ENCODE results near the gene GSTA1.
"Not testable (repeated sequence)": the region's sequence is repeated elsewhere in the genome, so short reads cannot be mapped to it uniquely, and the experiment has no call there.

GSTA1 gene

DNA sequence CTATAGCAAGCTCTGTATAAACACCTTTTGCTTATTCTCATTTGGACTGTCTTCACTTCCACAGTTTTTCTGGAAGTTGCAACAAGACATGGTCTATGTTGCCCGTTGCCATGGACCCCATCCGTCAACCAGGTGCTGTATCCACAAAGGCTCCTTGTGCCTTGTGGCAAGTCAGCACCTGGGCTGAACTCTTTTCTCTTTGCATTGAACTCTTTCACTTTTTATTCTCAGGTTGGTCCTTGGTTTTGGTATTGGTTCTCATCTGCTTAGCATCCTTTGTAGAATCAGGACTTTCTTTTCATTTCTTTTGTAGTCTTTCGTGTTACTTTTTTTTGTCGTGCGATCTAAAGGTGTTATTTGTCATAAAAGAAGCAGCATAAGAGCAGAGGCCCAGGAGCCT, 5.0 kb upstream of the GSTA1 start:
- no peak for DNase-seq (ENCODE audit: low read depth)

DNA sequence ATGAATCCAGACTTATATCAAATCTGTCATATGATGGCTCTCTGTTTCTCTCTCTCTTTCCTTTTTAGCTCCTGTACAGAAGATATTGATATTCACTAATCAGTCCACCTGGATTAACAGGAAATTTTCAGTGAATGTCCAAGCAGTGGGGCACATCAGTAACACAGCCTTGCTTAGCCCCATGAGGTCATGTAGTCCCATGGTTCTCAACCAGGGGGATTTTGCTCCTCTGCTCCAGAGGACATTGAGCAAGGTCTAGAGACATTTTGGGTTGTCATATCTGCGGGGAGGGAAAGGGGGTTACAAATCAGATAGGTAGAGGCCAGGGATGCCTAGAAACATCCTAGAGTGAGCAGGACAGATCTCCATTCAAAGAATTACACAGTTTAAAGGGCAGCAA, 810 bp downstream of the GSTA1 start:
- DNase-seq (ENCODE audit: low read depth) = no peak

DNA sequence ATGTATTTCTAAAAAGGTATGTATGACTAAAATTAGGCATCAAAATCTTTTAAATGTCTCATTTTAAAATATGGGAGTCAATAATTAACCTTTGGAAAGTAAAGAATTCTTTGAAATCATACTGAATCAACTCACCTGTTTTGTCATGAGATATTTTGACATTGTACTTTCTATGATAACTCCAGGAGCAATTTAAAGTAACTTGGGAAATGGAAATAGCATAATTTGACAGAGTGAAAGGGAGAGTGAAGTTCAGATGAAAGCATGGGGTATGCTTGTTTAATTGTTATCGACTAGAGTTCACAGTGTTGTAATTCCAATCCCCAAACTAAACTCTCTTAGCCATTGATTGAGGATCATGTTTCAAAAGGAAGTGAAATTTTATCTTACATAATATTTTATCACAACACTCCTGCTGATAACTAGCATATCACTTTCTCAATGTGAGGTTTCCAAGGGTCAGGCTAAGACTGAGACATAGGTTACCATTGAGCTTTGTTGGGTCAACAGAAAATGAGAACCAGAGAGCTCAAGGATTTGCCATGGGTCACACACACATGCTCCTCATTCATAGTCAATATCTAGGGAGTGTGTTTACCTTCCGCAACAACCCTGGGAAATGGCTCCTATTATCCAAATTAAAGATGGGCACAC, 2.3 kb downstream of the GSTA1 start:
- no peak for DNase-seq (ENCODE audit: low read depth)

DNA sequence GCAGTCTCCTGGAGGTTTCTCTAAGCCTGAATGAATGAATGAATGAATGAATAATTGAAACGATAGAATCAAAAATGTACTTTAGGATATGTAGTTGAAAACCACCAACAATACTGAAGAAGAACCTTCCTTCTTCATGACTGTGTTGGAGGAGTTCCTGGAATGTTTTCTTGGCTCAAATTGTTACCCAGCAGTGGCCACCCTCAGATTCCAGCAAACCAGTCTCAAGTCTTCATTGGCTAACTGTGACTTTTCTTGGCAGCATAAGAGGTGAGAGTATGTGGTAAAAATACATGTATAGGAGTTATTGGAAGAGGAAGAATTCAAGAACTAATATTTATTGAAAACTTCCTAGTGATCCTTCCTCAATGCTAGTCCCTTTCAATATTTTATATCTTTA, 4.3 kb downstream of the GSTA1 start:
- DNase-seq (ENCODE audit: low read depth) = not testable (repeated sequence)

DNA sequence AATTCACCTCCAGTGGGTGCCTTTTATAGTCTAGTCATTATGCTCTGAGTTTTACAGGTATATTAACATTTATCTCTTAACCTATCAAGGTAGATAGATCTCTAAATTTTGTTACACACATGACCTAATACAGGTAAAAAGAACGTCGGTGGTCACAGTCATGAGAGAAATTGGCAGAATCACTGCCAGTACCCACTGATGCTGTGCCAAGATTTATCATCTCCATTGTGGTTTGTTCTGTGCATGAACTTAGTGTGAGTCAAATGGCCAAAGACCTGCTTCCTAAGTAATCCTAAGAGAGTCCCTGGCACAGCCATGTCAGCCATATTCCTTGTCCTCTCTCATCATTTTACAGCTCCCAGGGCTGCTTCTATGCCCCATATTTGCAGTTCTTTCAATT, 9.2 kb downstream of the GSTA1 start:
- not testable (repeated sequence) for DNase-seq (ENCODE audit: low read depth)

DNA sequence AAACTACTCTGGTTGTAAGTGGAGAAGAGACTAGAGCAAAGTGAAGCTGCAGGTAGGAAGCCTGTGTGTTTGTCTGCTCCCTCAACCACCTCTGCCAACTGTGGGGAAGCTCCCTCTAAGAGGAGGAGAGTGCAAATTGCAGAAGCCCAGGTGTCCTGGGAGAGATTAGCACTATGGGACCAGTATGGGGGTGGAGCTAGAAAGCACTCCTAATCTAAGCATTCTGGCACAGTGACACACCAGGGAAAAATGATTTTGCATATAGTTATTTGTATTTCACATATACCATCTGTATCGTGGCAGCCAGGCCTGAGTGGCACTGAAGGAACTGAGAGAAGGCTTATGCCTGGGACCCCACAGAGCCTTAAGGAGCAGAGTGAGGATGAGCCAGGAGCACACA, 12.8 kb downstream of the GSTA1 start:
- DNase-seq (ENCODE audit: low read depth) = no peak

DNA sequence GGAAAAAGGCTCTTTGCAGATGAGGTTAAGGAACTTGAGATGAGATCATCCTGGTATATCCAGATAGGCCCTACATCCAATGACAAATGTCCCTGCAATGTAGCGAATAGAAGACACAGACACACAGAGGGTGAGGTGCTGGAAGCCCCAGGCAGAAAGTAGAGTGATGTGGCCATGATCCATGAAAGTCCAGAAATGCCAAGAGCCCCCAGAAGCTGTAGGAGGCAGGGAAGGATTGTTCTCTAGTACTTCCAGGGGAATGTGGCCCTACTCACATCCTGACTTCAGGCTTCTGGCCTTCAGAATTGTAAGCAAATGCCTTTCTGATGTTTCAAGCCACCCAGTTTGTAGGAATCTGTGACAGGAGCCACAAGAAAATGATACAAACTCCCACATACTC, 14.0 kb downstream of the GSTA1 start:
- DNase-seq (ENCODE audit: low read depth) = not testable (repeated sequence)

DNA sequence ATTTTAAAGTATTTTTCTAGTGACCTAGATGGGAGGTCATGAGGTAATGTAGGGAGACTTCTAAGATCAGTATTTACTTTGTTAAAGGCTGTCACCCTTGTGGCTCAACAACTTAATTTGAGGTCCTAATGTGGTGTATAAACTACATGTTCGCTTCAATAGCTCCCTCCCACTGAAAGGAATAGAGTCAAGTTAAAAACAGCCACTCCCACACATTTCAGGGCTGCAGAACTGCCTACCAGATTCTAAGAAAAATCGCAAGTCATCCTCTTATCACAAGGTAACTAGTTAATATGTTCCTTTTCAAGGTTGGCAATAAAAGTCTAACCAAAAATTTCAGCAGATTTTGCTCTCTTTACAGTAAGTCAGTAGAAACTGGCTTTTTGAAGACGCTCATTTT, 15.1 kb downstream of the GSTA1 start:
- no peak for DNase-seq (ENCODE audit: low read depth)

DNA sequence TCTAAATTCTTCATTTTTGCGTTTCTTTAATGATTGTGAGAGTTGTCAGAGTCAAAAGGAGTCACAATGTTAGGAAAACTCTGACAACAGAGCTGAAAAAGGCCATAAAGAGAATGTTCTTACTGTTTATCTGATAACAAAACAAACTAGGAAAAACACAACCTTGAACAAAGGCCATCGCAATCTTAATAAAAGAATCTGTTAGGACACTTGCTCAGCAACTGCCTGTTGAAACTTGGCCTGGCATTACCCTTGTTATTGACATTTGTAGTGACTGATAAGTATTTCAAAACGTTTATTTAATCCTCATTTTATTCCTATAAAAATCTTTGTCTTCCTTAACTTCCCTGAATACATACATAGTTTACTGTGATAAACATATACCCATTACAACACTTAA, 15.7 kb downstream of the GSTA1 start:
- no peak for DNase-seq (ENCODE audit: low read depth)

DNA sequence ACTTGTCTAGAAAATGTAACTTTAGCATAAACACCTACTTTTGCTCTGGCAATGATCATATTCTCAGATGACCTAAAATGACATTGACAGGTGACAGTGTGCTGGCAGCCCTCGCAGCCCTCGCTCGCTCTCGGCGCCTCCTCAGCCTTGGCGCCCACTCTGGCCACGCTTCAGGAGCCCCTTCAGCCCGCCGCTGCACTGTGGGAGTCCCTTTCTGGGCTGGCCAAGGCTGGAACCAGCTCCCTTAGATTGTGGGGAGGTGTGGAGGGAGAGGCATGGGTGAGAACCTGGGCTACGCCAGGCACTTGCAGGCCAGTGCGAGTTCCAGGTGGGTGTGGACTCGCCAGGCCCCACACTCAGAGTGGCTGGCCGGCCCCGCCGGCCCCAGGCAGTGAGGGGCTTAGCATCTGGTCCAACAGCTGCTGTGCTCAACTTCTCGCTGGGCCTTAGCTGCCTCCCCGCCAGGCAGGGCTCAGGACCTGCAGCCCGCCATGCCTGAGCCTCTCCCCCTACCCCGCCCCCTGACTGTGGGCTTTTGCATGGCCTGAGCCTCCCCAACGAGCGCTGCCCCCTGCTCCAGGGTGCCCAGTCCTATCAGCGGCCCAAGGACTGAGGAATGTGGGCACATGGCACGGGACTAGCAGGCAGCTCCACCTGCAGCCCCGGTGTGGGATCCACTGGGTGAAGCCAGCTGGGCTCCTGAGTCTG, 17.2 kb downstream of the GSTA1 start:
- DNase-seq (ENCODE audit: low read depth) = no peak

DNA sequence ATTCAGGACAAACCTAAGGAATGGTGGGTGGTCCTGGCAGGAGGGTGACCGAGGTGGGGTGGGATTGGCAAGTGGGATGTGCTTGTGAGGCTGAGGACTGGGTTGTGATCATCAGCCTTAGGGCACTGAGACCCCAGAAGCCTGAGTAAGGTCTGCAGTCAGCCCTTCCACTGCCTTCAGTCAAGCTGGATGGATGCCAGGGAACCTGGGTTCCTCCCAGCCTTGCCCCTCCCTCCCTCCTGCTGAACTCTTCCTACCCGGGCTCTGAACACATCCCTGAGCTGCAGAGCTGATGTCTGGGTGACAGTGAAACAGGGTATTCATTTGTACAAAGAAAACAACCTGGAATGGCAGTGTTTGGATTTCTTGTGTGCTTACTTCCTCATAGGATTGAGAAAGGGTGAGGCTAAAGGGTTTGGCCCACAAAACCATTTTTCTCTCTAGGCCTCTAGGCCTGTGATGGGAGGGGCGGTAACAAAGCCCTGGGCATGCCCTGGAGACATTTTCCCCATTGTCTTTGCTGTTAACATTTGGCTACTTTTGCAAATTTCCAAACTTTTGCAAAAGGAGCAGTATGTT, 20.8 kb downstream of the GSTA1 start:
- DNase-seq (ENCODE audit: low read depth) = not testable (repeated sequence)

DNA sequence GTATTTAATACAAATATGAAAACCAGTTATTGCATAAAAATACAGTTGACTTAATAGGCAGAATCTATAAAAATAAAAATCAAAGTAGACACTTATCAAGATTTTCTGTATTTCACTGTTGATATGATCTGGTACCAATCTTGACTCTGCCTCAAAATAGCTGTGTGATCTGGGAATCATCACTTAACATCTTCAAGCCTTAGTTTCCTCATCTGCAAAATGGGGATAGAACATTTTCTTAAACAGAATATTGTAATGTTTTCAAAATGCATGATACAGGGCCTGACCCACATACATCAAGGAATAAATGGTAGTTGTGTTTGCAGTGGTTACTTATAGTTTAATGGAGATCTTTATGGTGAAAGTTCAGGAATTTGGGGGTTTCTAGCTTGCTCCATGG, 21.4 kb downstream of the GSTA1 start:
- not testable (repeated sequence) for DNase-seq (ENCODE audit: low read depth)

DNA sequence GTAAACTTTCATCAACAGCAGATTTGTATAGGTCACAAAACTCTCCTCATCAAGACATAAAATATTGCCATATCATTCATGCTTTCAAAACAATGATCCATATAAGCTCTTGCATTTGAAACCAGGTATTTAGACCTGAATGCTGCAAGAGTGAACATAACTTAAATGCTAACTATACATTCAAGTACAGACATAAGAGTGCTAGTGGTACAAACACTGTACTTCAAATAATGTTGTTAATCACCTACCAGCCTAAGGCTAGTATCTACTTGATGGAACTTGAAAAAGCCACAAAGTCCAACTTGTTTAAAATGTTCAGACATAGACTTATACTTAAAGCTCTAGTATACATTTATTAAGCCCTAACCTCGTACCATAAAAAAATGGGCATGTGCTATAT, 24.4 kb downstream of the GSTA1 start:
- no peak for DNase-seq (ENCODE audit: low read depth)

DNA sequence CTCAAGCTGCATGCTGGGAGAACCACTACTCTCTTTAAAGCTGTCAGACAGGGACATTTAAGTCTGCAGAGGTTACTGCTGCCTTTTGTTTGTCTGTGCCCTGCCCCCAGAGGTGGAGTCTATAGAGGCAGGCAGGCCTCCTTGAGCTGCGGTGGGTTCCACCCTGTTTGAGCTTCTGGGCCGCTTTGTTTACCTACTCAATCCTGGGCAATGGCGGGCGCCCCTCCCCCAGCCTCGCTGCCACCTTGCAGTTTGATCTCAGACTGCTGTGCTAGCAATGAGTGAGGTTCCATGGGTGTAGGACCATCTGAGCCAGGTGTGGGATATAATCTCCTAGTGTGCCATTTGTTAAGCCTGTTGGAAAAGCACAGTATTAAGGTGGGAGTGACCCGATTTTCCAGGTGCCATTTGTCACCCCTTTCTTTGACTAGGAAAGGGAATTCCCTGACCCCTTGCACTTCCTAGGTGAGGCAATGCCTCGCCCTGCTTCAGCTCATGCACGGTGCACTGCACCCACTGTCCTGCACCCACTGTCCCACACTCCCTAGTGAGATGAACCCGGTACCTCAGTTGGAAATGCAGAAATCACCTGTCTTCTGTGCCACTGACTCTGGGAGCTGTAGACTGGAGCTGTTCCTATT, 26.8 kb downstream of the GSTA1 start:
- not testable (repeated sequence) for DNase-seq (ENCODE audit: low read depth)

DNA sequence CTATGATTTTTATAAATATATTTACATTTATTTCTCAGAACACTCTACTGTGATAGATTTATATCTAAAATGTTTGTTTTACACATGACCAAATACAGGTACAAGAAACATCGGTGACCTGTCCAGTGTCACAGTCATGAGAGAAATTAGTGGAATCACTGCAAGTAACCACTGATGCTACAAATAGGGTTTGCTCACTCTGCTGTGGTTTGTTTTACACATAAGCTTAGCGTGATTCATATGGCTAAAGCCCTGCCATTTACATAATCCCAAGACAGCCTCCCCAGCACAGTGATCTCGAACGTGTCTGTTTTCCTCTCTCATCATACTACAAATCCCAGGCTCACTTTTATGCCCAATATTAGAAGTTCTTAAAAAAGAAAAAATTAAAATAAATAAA, 34.2 kb downstream of the GSTA1 start:
- DNase-seq (ENCODE audit: low read depth) = not testable (repeated sequence)

DNA sequence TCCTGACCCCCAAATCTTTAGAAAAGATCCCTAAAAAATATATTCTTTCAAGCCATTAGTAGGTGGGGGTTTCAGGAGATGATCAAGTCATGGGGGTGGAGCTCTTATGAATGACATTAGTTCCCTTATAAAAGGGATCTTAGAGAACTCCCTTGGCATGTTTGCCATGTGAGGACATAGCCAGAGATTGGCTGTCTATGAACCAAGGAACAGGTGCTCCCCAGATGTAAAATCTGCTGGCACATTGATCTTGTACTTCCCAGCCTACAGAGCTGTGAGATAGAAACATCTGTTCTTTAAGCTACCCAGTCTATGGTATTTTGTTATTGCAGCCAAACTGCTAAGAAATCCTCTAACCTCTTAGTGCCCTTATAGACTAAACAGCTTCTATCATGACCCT, 36.0 kb downstream of the GSTA1 start:
- DNase-seq (ENCODE audit: low read depth) = not testable (repeated sequence)

DNA sequence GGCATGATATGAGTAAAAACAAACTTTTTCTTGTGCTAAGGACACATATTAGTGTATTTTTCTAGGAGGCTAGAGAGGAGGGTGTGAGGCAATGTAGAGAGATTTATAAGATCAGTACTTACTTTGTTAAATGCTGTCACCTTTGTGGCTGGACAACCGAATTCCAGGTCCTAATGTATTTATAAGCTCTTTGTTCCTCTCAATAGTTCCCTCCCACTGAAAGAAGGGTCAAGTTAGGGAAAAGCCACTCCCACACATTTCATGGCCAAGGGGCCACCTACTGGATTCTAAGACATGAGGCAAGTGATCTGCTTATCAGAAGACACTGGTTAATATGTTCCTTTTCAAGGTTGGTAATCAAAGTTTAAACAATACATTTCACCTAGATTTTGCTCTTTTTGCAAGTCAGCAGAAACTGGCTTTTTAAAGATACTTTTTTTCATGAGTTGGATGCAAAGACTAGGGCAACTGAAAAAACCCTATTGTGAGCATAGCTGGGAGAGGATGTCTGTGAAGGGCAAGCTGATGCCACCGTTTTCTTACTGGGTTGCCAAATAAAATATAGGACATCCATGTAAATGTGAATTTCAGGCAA, 40.2 kb downstream of the GSTA1 start, which contains the start of gene GSTA2:
GSTA2 (minus strand) TSS at position 154 of the 595 bp plus-strand sequence. CDS start 5,528 bp downstream, outside the sequence.
- DNase-seq (ENCODE audit: low read depth) = not testable (repeated sequence)

DNA sequence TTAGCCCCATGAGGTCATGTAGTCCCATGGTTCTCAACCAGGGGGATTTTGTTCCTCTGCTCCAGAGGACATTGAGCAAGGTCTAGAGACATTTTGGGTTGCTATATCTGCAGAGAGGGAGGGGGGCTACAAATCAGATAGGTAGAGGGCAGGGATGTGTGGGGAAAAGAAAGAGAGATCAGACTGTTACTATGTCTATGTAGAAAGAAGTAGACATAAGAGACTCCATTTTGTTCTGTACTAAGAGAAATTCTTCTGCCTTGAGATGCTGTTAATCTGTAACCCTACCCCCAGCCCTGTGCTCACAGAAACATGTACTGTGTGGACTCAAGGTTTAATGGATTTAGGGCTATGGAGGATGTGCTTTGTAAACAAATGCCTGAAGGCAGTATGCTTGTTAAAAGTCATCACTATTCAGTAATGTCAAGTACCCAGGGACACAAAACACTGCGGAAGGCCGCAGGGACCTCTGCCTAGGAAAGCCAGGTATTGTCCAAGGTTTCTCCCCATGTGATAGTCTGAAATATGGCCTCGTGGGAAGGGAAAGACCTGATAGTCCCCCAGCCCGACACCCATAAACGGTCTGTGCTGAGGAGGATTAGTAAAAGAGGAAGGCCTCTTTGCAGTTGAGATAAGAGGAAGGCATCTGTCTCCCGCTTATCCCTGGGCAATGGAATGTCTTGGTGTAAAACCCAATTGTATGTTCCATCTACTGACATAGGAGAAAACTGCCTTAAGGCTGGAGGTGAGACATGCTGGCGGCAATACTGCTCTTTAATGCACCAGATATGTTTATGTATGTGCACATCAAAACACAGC, 41.7 kb downstream of the GSTA1 start:
- not testable (repeated sequence) for DNase-seq (ENCODE audit: low read depth)

DNA sequence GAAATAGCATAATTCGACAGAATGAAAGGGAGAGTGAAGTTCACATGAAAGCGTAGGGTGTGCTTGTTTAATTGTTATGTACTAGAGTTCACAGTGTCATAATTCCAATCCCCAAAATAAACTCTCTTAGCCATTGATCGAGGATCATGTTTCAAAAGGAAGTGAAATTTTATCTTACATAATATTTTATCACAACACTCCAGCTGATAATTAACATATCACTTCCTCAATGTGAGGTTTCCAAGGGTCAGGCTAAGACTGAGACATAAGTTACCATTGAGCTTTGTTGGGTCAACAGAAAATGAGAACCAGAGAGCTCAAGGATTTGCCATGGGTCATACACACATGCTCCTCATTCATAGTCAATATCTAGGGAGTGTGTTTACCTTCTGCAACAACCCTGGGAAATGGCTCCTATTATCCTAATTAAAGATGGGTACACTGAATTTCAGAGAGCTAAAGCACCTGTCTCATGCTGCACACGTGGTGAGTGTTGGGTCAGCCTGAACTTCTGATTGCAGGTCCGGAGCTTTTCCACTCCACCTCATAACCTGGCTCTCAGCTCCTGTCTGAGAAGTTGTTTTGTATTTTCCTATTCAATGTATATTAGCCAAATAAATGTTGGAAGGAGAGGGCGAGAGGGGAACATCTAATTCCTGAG, 43.4 kb downstream of the GSTA1 start:
- no peak for DNase-seq (ENCODE audit: low read depth)

DNA sequence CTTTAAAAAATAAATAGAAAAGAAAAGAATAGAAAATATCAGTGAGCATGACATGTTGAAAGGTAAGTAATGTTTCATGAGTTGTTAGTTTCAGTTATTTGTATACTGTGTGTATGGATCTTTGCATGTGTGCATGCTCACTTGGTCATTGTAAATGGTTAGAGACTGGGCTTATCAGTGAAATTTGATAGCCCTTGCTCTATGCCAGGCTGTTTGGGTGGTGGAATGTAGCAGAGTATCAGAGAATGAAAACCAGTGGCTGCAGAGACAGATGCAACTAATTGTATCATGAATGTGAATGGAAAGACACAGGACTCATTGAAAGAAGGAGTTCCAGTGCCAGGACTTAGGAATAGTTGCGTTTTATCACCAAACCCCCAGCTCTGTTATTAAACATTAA, 44.5 kb downstream of the GSTA1 start:
- no peak for DNase-seq (ENCODE audit: low read depth)

All from T follicular helper cell (primary cell).